ENCODE results near the gene EVA1C. TPM values are rescaled to one million over a fixed set of nuclear protein-coding genes. Genes with fewer than 3 reads are reported as not detected.

Gene EVA1C
- total and polyA plus RNA-seq, 10 of the 15 experiments (the other 5 are each of a cell fraction or from before 2014, with no cell fraction given): 0.13 to 0.56 (median 0.34) TPM; not detected in 7

GRCh38 chr21:32371913-32372314 lies 40.6 kb upstream of the EVA1C start:
- no TSS peak for BruUV-seq (replicated peaks)
- ChIA-PET CTCF (no interaction called here), RAD21 (ENCODE audit: unreplicated experiment) (interaction anchor here (1.4 kb wide), 1 partner anchor 229 kb away, joined by 3 read pairs; no protein-coding TSS in a partner anchor), SMC1A (ENCODE audit: uncharacterized antibody, unreplicated experiment) (interaction anchor here (0.6 kb wide), 2 partner anchors 283 to 393 kb away, joined by 3 read pairs; no protein-coding TSS in a partner anchor), POLR2A (no interaction called here)
- no peaks in the 10 kb centered on the region for H3K79me2 ChIP-seq (ENCODE audit: control insufficient read depth, insufficient read depth, low read length)
- no peak overlapping the region for H3K4me2 ChIP-seq (ENCODE audit: control insufficient read depth, insufficient read depth)
- H3K4me3 ChIP-seq: no peak overlapping the region
- in situ Hi-C loops (cut with MboI) (no loop called here), intact Hi-C loops (cut with micrococcal nuclease; ENCODE audit: unreplicated experiment) (no loop called here)
- TF ChIP-seq SIX5 (IDR thresholded peaks at IDR 0.05; ENCODE audit: low read depth, low read length, severe bottlenecking): no peak
- TF ChIP-seq SMC3 (IDR thresholded peaks at IDR 0.05; ENCODE audit: borderline replicate concordance, low read length): no peak
- no peak for TF ChIP-seq DPF2 (IDR thresholded peaks at IDR 0.05)
- TF ChIP-seq, protein P1, sequence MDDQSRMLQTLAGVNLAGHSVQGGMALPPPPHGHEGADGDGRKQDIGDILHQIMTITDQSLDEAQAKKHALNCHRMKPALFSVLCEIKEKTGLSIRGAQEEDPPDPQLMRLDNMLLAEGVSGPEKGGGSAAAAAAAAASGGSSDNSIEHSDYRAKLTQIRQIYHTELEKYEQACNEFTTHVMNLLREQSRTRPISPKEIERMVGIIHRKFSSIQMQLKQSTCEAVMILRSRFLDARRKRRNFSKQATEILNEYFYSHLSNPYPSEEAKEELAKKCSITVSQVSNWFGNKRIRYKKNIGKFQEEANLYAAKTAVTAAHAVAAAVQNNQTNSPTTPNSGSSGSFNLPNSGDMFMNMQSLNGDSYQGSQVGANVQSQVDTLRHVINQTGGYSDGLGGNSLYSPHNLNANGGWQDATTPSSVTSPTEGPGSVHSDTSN (IDR thresholded peaks at IDR 0.05; ENCODE audit: insufficient replicate concordance, low read depth, low read length): no peak
- TF ChIP-seq HDAC2 (IDR thresholded peaks at IDR 0.05): no peak
- no peak for TF ChIP-seq HCFC1 (IDR thresholded peaks at IDR 0.05; ENCODE audit: low read length)
- no peak for TF ChIP-seq EZH2 (IDR thresholded peaks at IDR 0.05; ENCODE audit: borderline replicate concordance, control insufficient read depth, low read depth, low read length)
- TF ChIP-seq ATF7 (IDR thresholded peaks at IDR 0.05; ENCODE audit: low read depth): no peak
- no peak for TF ChIP-seq FOS (IDR thresholded peaks at IDR 0.05; ENCODE audit: borderline replicate concordance, extremely low read depth, insufficient read length)
- TF ChIP-seq PAX8 (IDR thresholded peaks at IDR 0.05): no peak
- TF ChIP-seq ZNF592 (IDR thresholded peaks at IDR 0.05): no peak
- TF ChIP-seq NR2C1 (IDR thresholded peaks at IDR 0.05): no peak
- TF ChIP-seq RELA (IDR thresholded peaks at IDR 0.05; ENCODE audit: borderline replicate concordance, partially characterized antibody): no peak
- TF ChIP-seq TAF1 (IDR thresholded peaks at IDR 0.05; ENCODE audit: borderline replicate concordance, low read depth, low read length): no peak
- TF ChIP-seq BACH1 (IDR thresholded peaks at IDR 0.05; ENCODE audit: borderline replicate concordance): no peak
- no peak overlapping the region for H3K9ac ChIP-seq (ENCODE audit: control insufficient read depth, insufficient read depth, low read length)
- no peak overlapping the region for H2AFZ ChIP-seq (ENCODE audit: control insufficient read depth, low read depth, low read length)
- no peak overlapping the region for H3K27ac ChIP-seq (ENCODE audit: control insufficient read depth, insufficient read depth)
- FAIRE-seq (no peak), ATAC-seq (no peak), DNase-seq (ENCODE audit: low read depth, low spot score) (no peak)
- H3K9me3 ChIP-seq (replicated peaks; ENCODE audit: control insufficient read depth, insufficient read depth, low read length): no peaks in the 10 kb centered on the region
- H3K36me3 ChIP-seq (ENCODE audit: control insufficient read depth in 2 of 2, insufficient read depth in 2 of 2, low read length in 1 of 2): peaks cover 14 to 30% of the 10 kb centered on the region in 2 experiments
- no peaks in the 10 kb centered on the region for H3K27me3 ChIP-seq (replicated peaks in 1 of 2; ENCODE audit: control insufficient read depth in 2 of 2, insufficient read depth in 2 of 2, low read length in 1 of 2)
- WGBS (ENCODE audit: insufficient coverage, insufficient replicate concordance, low lambda C conversion rate, missing lambda C conversion rate): 90% methylated on average over 6 of the region's 6 CpGs
- H4K20me1 ChIP-seq (ENCODE audit: control insufficient read depth, insufficient read depth): no peaks in the 10 kb centered on the region
- H3K4me1 ChIP-seq (ENCODE audit: control insufficient read depth, insufficient read depth, low read length): no peaks in the 10 kb centered on the region
